Heart left ventricle (tissue), 13 donors: ENCODE results near the gene ARF3.

ENCODE experiments used
- CTCF ChIP-seq, 12 donors: fragments of 200-600 bp; sonication (generic) in 4 of 12; IDR thresholded peaks; one replicate each; pipeline versions ENCODE4 v1.5.0 to v1.8.0; 2018 to 2022; ENCODE audit warnings: antibody characterized with exemption in 12 of 12, mild to moderate bottlenecking in 5 of 12
- POLR2A ChIP-seq, 2 donors: fragments of 450-650 bp; IDR thresholded peaks; one replicate each; pipeline ENCODE4 v1.6.1; 2017; ENCODE audit warnings: antibody characterized with exemption in 2 of 2, mild to moderate bottlenecking in 2 of 2, moderate library complexity in 2 of 2
- donor health status: ischemic (EF 13 %, LVEDD 7.1; RV severe dilation, severe dysfunction).
- donor health status: DM: no; HTN: yes; CAD: no.
- donor health status: DM: no; HTN: no; CAD: no.
- donor health status: ischemic (EF 25% LVEDD 6.9; RV normal size, moderate dysfunction).
- donor health status: ischemic (EF 25% LVEDD 5.7; RV mildly dilated, moderate dysfunction).
- donor health status: ischemic (EF 35%, LVEDD 5.7; RV mildly dilated, moderate dysfunction).
- donor health status: nonischemic (EF 11% LVEDD 7.7; RV severe dilation, severe dysfunction).
- donor health status: DM: yes; HTN: yes; CAD: no.
- donor health status: PGD.
- donor health status: ischemic (EF 29% LVEDD 5.4; RV normal size, mild dysfunction).
- donor health status: nonischemic (EF 23%, LVEDD 6.1; RV moderate dilation, normal function).

- TF ChIP-seq POLR2A (IDR thresholded peaks at IDR 0.05) (no peak), CTCF (IDR thresholded peaks at IDR 0.05) (no peak)
Observed at GRCh38 chr12:48923117-48923516, 34.2 kb downstream of the ARF3 start.
